B cell (primary cell): ENCODE measurements around the gene NPHS1. TPM values are rescaled to one million over a fixed set of nuclear protein-coding genes. Genes with fewer than 3 reads are reported as not detected.

Experiments
- ATAC-seq: fragments of 200-7000 bp; cut with Tn5 transposase; one replicate; pipeline ENCODE4 v1.10.0; 2021; ENCODE audit warnings: low read depth, mild to moderate bottlenecking, moderate number of reproducible peaks, moderate library complexity
- CTCF ChIA-PET: fragments of 350-600 bp; sonication (Branson Sonifier 250); formaldehyde crosslinking; loops from one replicate; lab custom pipeline; 2021; ENCODE audit warnings: antibody characterized with exemption, inconsistent platforms; lab: Charles Lee
- POLR2A ChIA-PET: fragments of 350-600 bp; sonication (Branson Sonifier 250); formaldehyde crosslinking; loops from one replicate; lab custom pipeline; 2021; ENCODE audit warnings: antibody characterized with exemption; lab: Charles Lee
- DNase-seq: peaks from one replicate; pipeline ENCODE4 v3.0.0; 2013
- H2AFZ ChIP-seq: 2 replicates; pipeline ENCODE4 v1.6.1; 2012; ENCODE audit warnings: mild to moderate bottlenecking, low read depth, low read length; ENCODE audit not compliant: insufficient read depth, poor library complexity, severe bottlenecking
- H3K27ac ChIP-seq, 2 donors: 1 replicate in 1 of 2; 2 replicates in 1 of 2; pipeline ENCODE4 v1.5.1; 2012 to 2013; ENCODE audit warnings: low read length in 2 of 2, mild to moderate bottlenecking in 2 of 2, moderate library complexity in 1 of 2
- H3K27me3 ChIP-seq, 4 experiments: fragments of 200-600 bp in 1 of 4; sonication (generic) in 1 of 4; replicated peaks in 1 of 4; 1 replicate in 2 of 4; 2 replicates in 2 of 4; pipeline versions ENCODE4 v1.6.1 to v1.7.0; 2013 to 2016; ENCODE audit warnings: low read length in 3 of 4, mild to moderate bottlenecking in 2 of 4, mixed read lengths in 1 of 4, moderate library complexity in 1 of 4; ENCODE audit not compliant: insufficient read depth in 4 of 4, control insufficient read depth in 3 of 4; ENCODE audit errors: control extremely low read depth in 1 of 4
- H3K36me3 ChIP-seq, 2 experiments: replicated peaks in 1 of 2; 1 replicate in 1 of 2; 2 replicates in 1 of 2; pipeline versions ENCODE4 v1.6.1 to v1.7.1; 2013; ENCODE audit warnings: low read length in 1 of 2; ENCODE audit not compliant: insufficient read depth in 2 of 2, control insufficient read depth in 1 of 2; ENCODE audit errors: control extremely low read depth in 1 of 2, extremely low read depth in 1 of 2
- H3K4me1 ChIP-seq, 2 donors: fragments of 200-600 bp in 1 of 2; sonication (generic) in 1 of 2; 1 replicate in 1 of 2; 2 replicates in 1 of 2; pipeline versions ENCODE4 v1.5.1 to v1.6.1; 2013 to 2017; ENCODE audit warnings: low read length in 2 of 2; ENCODE audit not compliant: control insufficient read depth in 2 of 2, insufficient read depth in 2 of 2
- H3K4me2 ChIP-seq: replicated peaks from 2 replicates; pipeline ENCODE3; 2012; ENCODE audit warnings: mild to moderate bottlenecking, low read depth, low read length; ENCODE audit not compliant: poor library complexity, severe bottlenecking
- H3K4me3 ChIP-seq, 5 experiments: fragments of 200-600 bp in 1 of 5; sonication (generic) in 1 of 5; 1 replicate in 3 of 5; 2 replicates in 2 of 5; pipeline versions ENCODE4 v1.5.1 to v1.7.0; 2011 to 2016; ENCODE audit warnings: low read length in 4 of 5, mild to moderate bottlenecking in 4 of 5, low read depth in 2 of 5, control low read depth in 1 of 5, moderate library complexity in 1 of 5; ENCODE audit not compliant: insufficient read depth in 1 of 5; ENCODE audit errors: control extremely low read depth in 1 of 5, extremely low read depth in 1 of 5
- H3K79me2 ChIP-seq: fragments of 200-600 bp; sonication (generic); one replicate; pipeline ENCODE4 v1.6.0; 2016; ENCODE audit warnings: low read length; ENCODE audit not compliant: control insufficient read depth, insufficient read depth
- H3K9ac ChIP-seq: fragments of 200-600 bp; sonication (generic); 2 replicates; pipeline ENCODE4 v1.6.1; 2017; ENCODE audit warnings: mild to moderate bottlenecking, low read length, moderate library complexity
- H3K9me3 ChIP-seq, 3 donors: one replicate each; pipeline versions ENCODE4 v1.6.1 to v1.7.1; 2013; ENCODE audit warnings: low read length in 2 of 3; ENCODE audit not compliant: control insufficient read depth in 2 of 3, insufficient read depth in 1 of 3; ENCODE audit errors: control extremely low read depth in 1 of 3
- H4K20me1 ChIP-seq: 2 replicates; pipeline ENCODE4 v1.6.0; 2012; ENCODE audit warnings: mild to moderate bottlenecking, low read length; ENCODE audit not compliant: insufficient read depth, control insufficient read depth, poor library complexity, severe bottlenecking
- H3K27ac Mint-ChIP-seq: one replicate; pipeline ENCODE4 v1.8.0; 2021; ENCODE audit warnings: mixed read lengths
- H3K27me3 Mint-ChIP-seq: one replicate; pipeline ENCODE4 v1.8.0; 2021; ENCODE audit warnings: mixed read lengths
- H3K4me1 Mint-ChIP-seq: one replicate; pipeline ENCODE4 v1.8.0; 2021; ENCODE audit warnings: mixed read lengths
- H3K4me3 Mint-ChIP-seq: one replicate; pipeline ENCODE4 v1.8.0; 2021; ENCODE audit warnings: mixed read lengths
- H3K9me3 Mint-ChIP-seq: one replicate; pipeline ENCODE4 v1.8.0; 2022; ENCODE audit warnings: mixed read lengths; ENCODE audit not compliant: insufficient read depth
- EZH2 ChIP-seq: IDR thresholded peaks from 2 replicates; pipeline ENCODE4 v1.6.1; 2012; ENCODE audit warnings: borderline replicate concordance, low read depth, mild to moderate bottlenecking, moderate library complexity, low read length; ENCODE audit not compliant: insufficient read depth, poor library complexity, severe bottlenecking
- WGBS: methylation state at CpG from one replicate; pipeline ENCODE4 v1.1.5; 2013; ENCODE audit warnings: missing lambda C conversion rate; ENCODE audit not compliant: insufficient coverage; 5-methylcytosine and 5-hydroxymethylcytosine counted together
- intact Hi-C: fragments of 100-400 bp; cut with micrococcal nuclease; formaldehyde crosslinking; loops from one replicate; pipeline ENCODE4 v1.10.0; 2022
- polyA plus RNA-seq: library from polyadenylated mRNA; depleted of rRNA; stranded (reverse); fragments of >200 nt; gene quantifications from 2 replicates; pipeline ENCODE4 v1.2.3, GENCODE V29; 2012
- total RNA-seq, 2 donors: library from RNA; stranded (reverse); fragments of 120-200 nt in 1 of 2; gene quantifications; 1 replicate in 1 of 2; 2 replicates in 1 of 2; pipeline versions ENCODE4 v1.2.3 to v1.2.4, GENCODE V29; 2013 to 2022
- TF ChIP-seq, protein P1 (sequence below): fragments of 200-600 bp; IDR thresholded peaks from one replicate; pipeline ENCODE4 v1.8.0; 2022; ENCODE audit warnings: antibody characterized with exemption, mild to moderate bottlenecking

The NPHS1 gene
- total and polyA plus RNA-seq, 2 donors (not counting 1 experiment from before 2014, with no cell fraction given), result not detected

- peak; percentile 24 for ATAC-seq
- DNase-seq, result no peak
- POLR2A ChIA-PET, result no interaction called here
- CTCF ChIA-PET, result no interaction called here
- no peaks in the 10 kb centered on the region for H3K36me3 ChIP-seq
- no peak for TF ChIP-seq EZH2
- TF ChIP-seq, protein P1, sequence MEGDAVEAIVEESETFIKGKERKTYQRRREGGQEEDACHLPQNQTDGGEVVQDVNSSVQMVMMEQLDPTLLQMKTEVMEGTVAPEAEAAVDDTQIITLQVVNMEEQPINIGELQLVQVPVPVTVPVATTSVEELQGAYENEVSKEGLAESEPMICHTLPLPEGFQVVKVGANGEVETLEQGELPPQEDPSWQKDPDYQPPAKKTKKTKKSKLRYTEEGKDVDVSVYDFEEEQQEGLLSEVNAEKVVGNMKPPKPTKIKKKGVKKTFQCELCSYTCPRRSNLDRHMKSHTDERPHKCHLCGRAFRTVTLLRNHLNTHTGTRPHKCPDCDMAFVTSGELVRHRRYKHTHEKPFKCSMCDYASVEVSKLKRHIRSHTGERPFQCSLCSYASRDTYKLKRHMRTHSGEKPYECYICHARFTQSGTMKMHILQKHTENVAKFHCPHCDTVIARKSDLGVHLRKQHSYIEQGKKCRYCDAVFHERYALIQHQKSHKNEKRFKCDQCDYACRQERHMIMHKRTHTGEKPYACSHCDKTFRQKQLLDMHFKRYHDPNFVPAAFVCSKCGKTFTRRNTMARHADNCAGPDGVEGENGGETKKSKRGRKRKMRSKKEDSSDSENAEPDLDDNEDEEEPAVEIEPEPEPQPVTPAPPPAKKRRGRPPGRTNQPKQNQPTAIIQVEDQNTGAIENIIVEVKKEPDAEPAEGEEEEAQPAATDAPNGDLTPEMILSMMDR, result no peak
- H3K79me2 ChIP-seq, result no peaks in the 10 kb centered on the region
- Mint-ChIP-seq H3K27me3 (peaks cover 61% of the 10 kb centered on the region), H3K4me1 (peaks cover 19% of the 10 kb centered on the region), H3K4me3 (peak overlapping the region; percentile 60), H3K9me3 (peaks cover 4% of the 10 kb centered on the region), H3K27ac (no peak overlapping the region)
- H3K9ac ChIP-seq, result no peak overlapping the region
- peaks cover 0 to 68% (median 33%) of the 10 kb centered on the region in 4 experiments for H3K27me3 ChIP-seq
- peak overlapping the region; percentile 70 for H3K4me2 ChIP-seq
- intact Hi-C loops, result no loop called here
- H4K20me1 ChIP-seq, result no peaks in the 10 kb centered on the region
- H3K27ac ChIP-seq, result no peak overlapping the region
- 4% methylated on average over 25 of the region's 26 CpGs for WGBS
- H3K4me1 ChIP-seq, result peaks cover 15 to 32% of the 10 kb centered on the region in 2 donors
- no peak overlapping the region for H2AFZ ChIP-seq
- H3K4me3 ChIP-seq, result peak overlapping the region in 2 of 5 experiments; percentile 23 to 36
- H3K9me3 ChIP-seq, result peaks cover 0 to 34% (median 0%) of the 10 kb centered on the region in 3 donors
These were observed 6.2 kb downstream of the NPHS1 start for GRCh38 chr19:35846038-35846668.
